Immature natural killer cell (primary cell): Measurements from ENCODE around the gene COL2A1. TPM values are rescaled to one million over a fixed set of nuclear protein-coding genes. Genes with fewer than 3 reads are reported as not detected.
"Not testable (repeated sequence)": the region's sequence is repeated elsewhere in the genome, so short reads cannot be mapped to it uniquely, and the experiment has no call there.

Experiments
- DNase-seq, 3 donors: peaks; one replicate each; pipeline ENCODE4 v3.0.0; 2022; ENCODE audit warnings: mixed read lengths in 1 of 3
- H3K27ac Mint-ChIP-seq, 6 donors: one replicate each; pipeline ENCODE4 v1.8.0; 2020; ENCODE audit warnings: mixed read lengths in 6 of 6, mild to moderate bottlenecking in 5 of 6, inconsistent platforms in 4 of 6, moderate library complexity in 3 of 6
- H3K27me3 Mint-ChIP-seq, 3 donors: one replicate each; pipeline ENCODE4 v1.8.0; 2020 to 2021; ENCODE audit warnings: low read depth in 3 of 3, mild to moderate bottlenecking in 3 of 3, mixed read lengths in 3 of 3, moderate library complexity in 3 of 3, inconsistent platforms in 1 of 3
- H3K36me3 Mint-ChIP-seq, 3 donors: one replicate each; pipeline ENCODE4 v1.8.0; 2020; ENCODE audit warnings: mixed read lengths in 3 of 3, inconsistent platforms in 2 of 3, mild to moderate bottlenecking in 2 of 3
- H3K4me1 Mint-ChIP-seq, 2 donors: one replicate each; pipeline ENCODE4 v1.8.0; 2020; ENCODE audit warnings: inconsistent platforms in 2 of 2, mild to moderate bottlenecking in 2 of 2, mixed read lengths in 2 of 2, moderate library complexity in 1 of 2
- H3K4me3 Mint-ChIP-seq, 5 donors: one replicate each; pipeline ENCODE4 v1.8.0; 2020; ENCODE audit warnings: mild to moderate bottlenecking in 5 of 5, mixed read lengths in 5 of 5, inconsistent platforms in 3 of 5, moderate library complexity in 3 of 5
- H3K9me3 Mint-ChIP-seq, 6 donors: one replicate each; pipeline ENCODE4 v1.8.0; 2020; ENCODE audit warnings: mild to moderate bottlenecking in 6 of 6, mixed read lengths in 6 of 6, inconsistent platforms in 4 of 6, moderate library complexity in 3 of 6
- polyA plus RNA-seq, 3 donors: library from polyadenylated mRNA; unstranded; fragments of 300-500 nt; fragmentation: Illumina TruSeq; gene quantifications; one replicate each; pipeline ENCODE4 v1.2.3, GENCODE V29; 2021

Gene COL2A1
- polyA plus RNA-seq, 3 donors from 2014 or later = not detected

DNA sequence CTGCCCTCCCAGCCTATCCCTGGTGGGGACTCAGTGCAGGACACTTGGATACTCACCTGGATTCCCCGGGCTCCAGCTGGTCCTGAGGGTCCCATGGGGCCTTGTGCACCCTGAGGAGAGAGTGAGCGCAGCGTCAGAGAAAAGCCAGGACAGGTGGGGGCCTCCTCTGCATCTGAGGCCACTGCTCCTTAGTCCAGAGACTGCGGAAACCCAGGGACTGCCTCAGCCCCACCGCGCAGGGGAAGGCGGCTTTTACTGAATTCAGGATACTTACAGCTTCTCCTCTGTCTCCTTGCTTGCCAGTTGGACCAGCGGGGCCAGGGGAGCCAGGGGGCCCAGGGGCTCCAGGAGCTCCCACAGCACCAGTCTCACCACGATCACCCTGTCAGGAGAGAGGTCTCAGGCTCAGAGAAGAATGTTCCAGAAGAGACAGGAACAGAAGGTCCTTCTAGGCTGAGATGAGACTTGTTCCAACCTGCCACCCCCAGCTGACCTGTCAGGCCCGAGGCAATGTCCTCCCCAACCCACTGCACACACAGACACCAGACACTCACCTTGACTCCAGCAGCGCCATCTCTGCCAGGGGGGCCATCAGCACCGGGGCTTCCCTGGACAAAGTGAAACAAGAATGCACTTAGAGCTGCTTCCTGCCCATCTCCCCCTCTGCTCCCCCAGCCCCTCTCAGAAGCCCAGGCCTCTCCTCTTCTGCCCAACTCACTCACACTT lies 27.1 kb downstream of the COL2A1 start:
- Mint-ChIP-seq H3K27ac (no peak overlapping the region), H3K4me3 (no peak overlapping the region), H3K4me1 (no peaks in the 10 kb centered on the region), H3K36me3 (no peaks in the 10 kb centered on the region), H3K27me3 (peaks cover 0 to 5% (median 0%) of the 10 kb centered on the region in 3 donors), H3K9me3 (no peaks in the 10 kb centered on the region)
- DNase-seq = no peak

DNA sequence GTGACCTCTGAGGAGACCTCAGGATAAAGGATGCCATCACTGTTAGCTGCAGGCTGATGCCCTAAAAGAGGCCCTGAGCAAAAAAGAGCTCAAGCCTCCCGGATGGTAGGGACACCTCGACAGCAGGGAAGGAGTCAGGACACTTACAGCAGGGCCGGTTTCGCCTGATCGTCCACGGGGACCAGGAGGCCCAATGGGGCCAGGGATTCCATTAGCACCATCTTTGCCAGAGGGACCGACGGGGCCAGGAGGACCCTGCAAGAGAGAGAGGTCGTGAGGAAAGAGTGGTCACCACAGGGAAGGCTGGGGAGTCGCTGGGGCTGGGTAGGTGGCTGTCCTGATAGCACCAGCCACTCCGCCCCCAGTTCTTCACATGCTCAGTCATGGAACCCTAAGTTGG lies 28.5 kb downstream of the COL2A1 start:
- Mint-ChIP-seq H3K27ac (no peak overlapping the region), H3K36me3 (no peaks in the 10 kb centered on the region), H3K4me3 (no peak overlapping the region), H3K9me3 (no peaks in the 10 kb centered on the region), H3K27me3 (peaks cover 0 to 5% (median 0%) of the 10 kb centered on the region in 3 donors), H3K4me1 (no peaks in the 10 kb centered on the region)
- no peak for DNase-seq

GRCh38 chr12:47975036-47975620 lies 29.1 kb downstream of the COL2A1 start:
- Mint-ChIP-seq H3K4me3 (no peak overlapping the region), H3K36me3 (no peaks in the 10 kb centered on the region), H3K4me1 (no peaks in the 10 kb centered on the region), H3K9me3 (no peaks in the 10 kb centered on the region), H3K27ac (no peak overlapping the region), H3K27me3 (peaks cover 0 to 5% (median 0%) of the 10 kb centered on the region in 3 donors)
- no peak for DNase-seq

DNA sequence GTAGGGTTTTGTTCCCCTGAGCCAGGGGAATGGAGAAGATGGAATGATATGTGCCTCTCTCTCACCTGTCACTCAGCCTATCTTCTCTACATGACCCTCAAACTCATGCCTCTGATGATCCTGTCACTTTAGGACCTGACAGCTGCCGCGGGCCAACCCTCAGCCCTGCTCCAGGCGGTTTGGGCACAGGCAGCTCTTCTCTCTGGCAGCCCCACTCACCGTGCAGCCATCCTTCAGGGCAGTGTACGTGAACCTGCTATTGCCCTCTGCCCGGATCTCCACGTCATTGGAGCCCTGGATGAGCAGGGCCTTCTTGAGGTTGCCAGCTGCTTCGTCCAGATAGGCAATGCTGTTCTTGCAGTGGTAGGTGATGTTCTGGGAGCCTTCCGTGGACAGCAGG lies 30.4 kb downstream of the COL2A1 start:
- no peaks in the 10 kb centered on the region for H3K9me3 Mint-ChIP-seq
- H3K27me3 Mint-ChIP-seq = peaks cover 0 to 5% (median 0%) of the 10 kb centered on the region in 3 donors
- H3K36me3 Mint-ChIP-seq = peaks cover 0 to 2% (median 0%) of the 10 kb centered on the region in 3 donors
- DNase-seq = no peak
- no peak overlapping the region for H3K4me3 Mint-ChIP-seq
- no peaks in the 10 kb centered on the region for H3K4me1 Mint-ChIP-seq
- H3K27ac Mint-ChIP-seq = no peak overlapping the region

DNA sequence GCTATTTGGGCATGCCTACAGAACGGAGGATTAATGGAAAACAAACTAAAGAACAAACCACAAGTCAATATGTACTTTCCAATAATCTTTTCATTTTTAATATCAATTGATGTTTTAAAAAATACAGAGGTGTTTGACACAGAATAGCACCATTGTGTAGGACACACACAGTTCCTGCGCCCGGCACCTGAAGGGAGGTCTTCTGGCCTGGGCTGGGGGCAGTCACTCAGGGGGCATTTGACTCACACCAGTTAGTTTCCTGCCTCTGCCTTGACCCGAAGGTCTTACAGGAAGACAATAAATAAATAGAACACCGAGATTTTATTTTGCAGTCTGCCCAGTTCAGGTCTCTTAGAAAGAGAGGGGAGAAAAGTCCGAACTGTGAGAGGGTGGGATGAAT lies 31.4 kb downstream of the COL2A1 start:
- no peak overlapping the region for H3K27ac Mint-ChIP-seq
- H3K4me1 Mint-ChIP-seq = no peaks in the 10 kb centered on the region
- no peaks in the 10 kb centered on the region for H3K9me3 Mint-ChIP-seq
- no peak overlapping the region for H3K4me3 Mint-ChIP-seq
- H3K36me3 Mint-ChIP-seq = peaks cover 0 to 5% (median 4%) of the 10 kb centered on the region in 3 donors
- DNase-seq = no peak
- H3K27me3 Mint-ChIP-seq = peaks cover 0 to 4% (median 0%) of the 10 kb centered on the region in 3 donors

DNA sequence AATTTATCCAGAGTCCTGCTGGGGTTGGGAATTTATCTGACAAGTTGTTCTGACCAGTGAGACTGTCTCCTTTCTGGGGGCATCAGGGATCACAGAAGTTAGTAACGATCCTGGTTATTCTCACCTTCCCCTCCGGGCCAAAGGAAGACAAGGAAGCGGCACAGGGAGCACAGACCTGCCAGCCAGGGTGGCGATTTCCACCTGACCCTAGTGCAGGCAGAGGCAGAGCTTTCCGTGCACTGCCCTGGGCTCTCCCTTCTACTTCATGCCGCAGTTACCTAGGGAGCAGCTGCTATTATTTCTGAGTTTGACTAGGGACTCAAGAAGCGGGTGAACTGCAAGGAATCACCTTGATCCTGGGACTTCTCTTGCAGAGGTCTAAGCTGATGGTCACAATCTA lies 33.4 kb downstream of the COL2A1 start:
- H3K9me3 Mint-ChIP-seq = no peaks in the 10 kb centered on the region
- H3K27ac Mint-ChIP-seq = no peak overlapping the region
- DNase-seq = no peak
- H3K36me3 Mint-ChIP-seq = peaks cover 0 to 7% (median 5%) of the 10 kb centered on the region in 3 donors
- no peak overlapping the region for H3K4me3 Mint-ChIP-seq
- peaks cover 0 to 2% (median 0%) of the 10 kb centered on the region in 3 donors for H3K27me3 Mint-ChIP-seq
- peaks cover 0 to under 1% of the 10 kb centered on the region in 2 donors for H3K4me1 Mint-ChIP-seq

DNA sequence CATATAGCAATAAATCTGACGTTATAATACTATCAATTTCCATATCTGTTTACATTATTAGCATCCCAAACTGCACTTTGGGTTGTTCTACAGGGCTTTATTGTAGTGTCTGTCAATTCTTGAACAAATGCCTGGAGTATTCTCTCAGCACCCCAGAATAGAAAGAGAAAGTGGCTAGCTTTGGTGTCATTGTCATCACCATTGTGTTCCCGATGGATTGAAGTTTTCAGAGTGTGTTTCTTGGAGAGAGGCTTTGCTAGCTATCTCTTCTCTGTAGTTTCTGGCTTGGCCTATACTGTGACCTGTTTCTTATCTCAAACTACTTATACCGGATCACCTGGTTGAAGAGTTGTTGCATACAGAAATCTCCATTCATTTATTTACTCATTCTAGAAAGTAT lies 34.4 kb downstream of the COL2A1 start:
- Mint-ChIP-seq H3K27me3 (peaks cover 0 to 2% (median 2%) of the 10 kb centered on the region in 3 donors), H3K27ac (peak overlapping the region in 1 of 6 donors; percentile 15), H3K9me3 (no peaks in the 10 kb centered on the region), H3K36me3 (peaks cover 0 to 12% (median 7%) of the 10 kb centered on the region in 3 donors), H3K4me3 (no peak overlapping the region), H3K4me1 (peaks cover 0 to 11% of the 10 kb centered on the region in 2 donors)
- no peak for DNase-seq

- Mint-ChIP-seq H3K4me3 (no peak overlapping the region), H3K9me3 (no peaks in the 10 kb centered on the region), H3K27me3 (peaks cover 2 to 9% (median 2%) of the 10 kb centered on the region in 3 donors), H3K36me3 (peaks cover 0 to 12% (median 7%) of the 10 kb centered on the region in 3 donors), H3K27ac (no peak overlapping the region), H3K4me1 (peaks cover 17 to 32% of the 10 kb centered on the region in 2 donors)
- no peak for DNase-seq
Measured at GRCh38 chr12:47967461-47968321, 36.6 kb downstream of the COL2A1 start.

- Mint-ChIP-seq H3K4me3 (peak overlapping the region in 4 of 5 donors; percentile 1 to 39 (median 22)), H3K4me1 (peaks cover 17 to 33% of the 10 kb centered on the region in 2 donors), H3K36me3 (peaks cover 0 to 12% (median 7%) of the 10 kb centered on the region in 3 donors), H3K9me3 (no peaks in the 10 kb centered on the region), H3K27me3 (peaks cover 0 to 16% (median 6%) of the 10 kb centered on the region in 3 donors), H3K27ac (no peak overlapping the region)
- DNase-seq = no peak
Measured at GRCh38 chr12:47965581-47965980, 38.7 kb downstream of the COL2A1 start.

DNA sequence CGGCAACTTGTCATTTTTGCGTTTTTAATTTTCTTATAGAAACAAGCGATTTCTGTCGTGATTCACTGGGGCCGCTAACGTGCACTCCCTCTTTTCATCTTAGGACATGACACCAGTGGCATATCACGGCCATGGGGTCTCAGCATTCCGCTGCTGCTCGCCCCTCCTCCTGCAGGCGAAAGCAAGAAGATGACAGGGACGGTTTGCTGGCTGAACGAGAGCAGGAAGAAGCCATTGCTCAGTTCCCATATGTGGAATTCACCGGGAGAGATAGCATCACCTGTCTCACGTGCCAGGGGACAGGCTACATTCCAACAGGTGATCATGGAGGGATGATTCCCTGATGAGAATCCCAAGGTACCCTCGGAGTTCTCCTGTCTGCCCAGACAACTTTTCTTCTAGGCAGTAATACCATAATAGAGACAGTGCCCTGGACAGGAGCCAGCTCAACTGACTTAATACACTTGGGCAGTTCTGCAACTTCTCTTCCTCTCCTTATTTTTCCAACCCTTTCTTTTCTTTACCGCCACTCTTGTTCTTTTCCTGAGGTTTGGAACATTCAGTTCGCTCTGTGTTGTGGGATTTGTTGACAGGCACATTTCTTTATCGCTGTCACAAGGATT lies 40.1 kb downstream of the COL2A1 start:
- peak overlapping the region in 5 of 6 donors; percentile 13 to 87 (median 70) for H3K27ac Mint-ChIP-seq
- H3K36me3 Mint-ChIP-seq = peaks cover 0 to 18% (median 7%) of the 10 kb centered on the region in 3 donors
- DNase-seq = no peak
- H3K27me3 Mint-ChIP-seq = peaks cover 4 to 24% (median 6%) of the 10 kb centered on the region in 3 donors
- H3K4me3 Mint-ChIP-seq = peak overlapping the region; percentile 95 to 98 (median 98)
- peaks cover 17 to 33% of the 10 kb centered on the region in 2 donors for H3K4me1 Mint-ChIP-seq
- H3K9me3 Mint-ChIP-seq = no peaks in the 10 kb centered on the region

- Mint-ChIP-seq H3K27me3 (peaks cover 4 to 24% (median 6%) of the 10 kb centered on the region in 3 donors), H3K9me3 (no peaks in the 10 kb centered on the region), H3K27ac (peak within 1 kb of the TSS; percentile 25 to 92 (median 68)), H3K4me3 (peak within 1 kb of the TSS; percentile 95 to 98 (median 98)), H3K4me1 (peaks cover 17 to 33% of the 10 kb centered on the region in 2 donors), H3K36me3 (peaks cover 0 to 18% (median 3%) of the 10 kb centered on the region in 3 donors)
- DNase-seq = peak; percentile 90 to 93 (median 92)
Measured at GRCh38 chr12:47963340-47964040, 40.8 kb downstream of the COL2A1 start, which contains the start of gene TMEM106C. TSS of gene TMEM106C (plus strand) at chr12:47963596. CDS start at chr12:47964237, 641 bp downstream.

DNA sequence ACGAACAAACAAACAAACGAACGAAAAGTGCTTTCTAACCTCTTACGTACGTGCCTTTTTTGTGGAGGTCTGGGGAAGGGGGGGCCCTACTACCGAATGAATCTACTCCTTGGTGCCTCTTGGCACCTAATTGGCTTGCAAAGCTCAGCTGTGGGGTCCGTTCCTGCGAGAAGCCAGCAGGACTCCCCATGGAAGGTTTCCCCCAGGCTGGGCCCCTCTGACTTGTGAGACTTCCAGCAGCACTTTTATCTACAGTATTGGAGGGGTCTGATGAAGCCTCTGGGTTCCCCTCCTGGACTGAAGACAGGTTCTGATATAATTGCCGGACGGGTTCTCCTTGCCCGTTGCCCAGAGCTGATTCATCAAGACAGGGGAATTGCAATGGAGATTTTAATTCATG lies 42.1 kb downstream of the COL2A1 start:
- H3K36me3 Mint-ChIP-seq = peaks cover 0 to 13% (median 3%) of the 10 kb centered on the region in 3 donors
- H3K9me3 Mint-ChIP-seq = no peaks in the 10 kb centered on the region
- H3K4me3 Mint-ChIP-seq = peak overlapping the region in 1 of 5 donors; percentile 98
- DNase-seq = no peak
- peaks cover 4 to 24% (median 6%) of the 10 kb centered on the region in 3 donors for H3K27me3 Mint-ChIP-seq
- no peak overlapping the region for H3K27ac Mint-ChIP-seq
- peaks cover 17 to 33% of the 10 kb centered on the region in 2 donors for H3K4me1 Mint-ChIP-seq

GRCh38 chr12:47957671-47958070 lies 46.6 kb downstream of the COL2A1 start:
- H3K36me3 Mint-ChIP-seq, H3K9me3 Mint-ChIP-seq, H3K4me3 Mint-ChIP-seq, H3K27ac Mint-ChIP-seq, H3K4me1 Mint-ChIP-seq, DNase-seq: not testable (repeated sequence)
- peaks cover 10 to 15% (median 11%) of the 10 kb centered on the region in 3 donors for H3K27me3 Mint-ChIP-seq
